ENCODE results near the gene ADGRA1. TPM values are rescaled to one million over a fixed set of nuclear protein-coding genes. Genes with fewer than 3 reads are reported as not detected.

The ADGRA1 gene
- not detected for total RNA-seq
- long read RNA-seq: 0 reads

GRCh38 chr10:133087679-133088178, at the start of gene ADGRA1:
TSS of gene ADGRA1 (plus strand) at chr10:133087924. CDS start at chr10:133088910, 986 bp downstream.
- intact Hi-C loops (cut with DNase I): no loop called here
- no peak for DNase-seq
- no peak for ATAC-seq (ENCODE audit: poor library complexity)

GRCh38 chr10:133038036-133038823, 49.5 kb upstream of the ADGRA1 start:
- intact Hi-C loops (cut with DNase I): no loop called here
- no peak for ATAC-seq (ENCODE audit: poor library complexity)
- DNase-seq: no peak

GRCh38 chr10:133039107-133039802, 48.5 kb upstream of the ADGRA1 start:
- DNase-seq (no peak), ATAC-seq (ENCODE audit: poor library complexity) (no peak)
- intact Hi-C loops (cut with DNase I): no loop called here

- intact Hi-C loops (cut with DNase I): no loop called here
Observed at GRCh38 chr10:133039803-133040165, 47.9 kb upstream of the ADGRA1 start.

GRCh38 chr10:133040198-133040597, 47.5 kb upstream of the ADGRA1 start:
- intact Hi-C loops (cut with DNase I): no loop called here
- DNase-seq (no peak), ATAC-seq (ENCODE audit: poor library complexity) (no peak)

More at GRCh38 chr10:133039803-133040165, 47.9 kb upstream of the ADGRA1 start:
- no peak for ATAC-seq (ENCODE audit: poor library complexity)
- DNase-seq: no peak

GRCh38 chr10:133041101-133041500, 46.6 kb upstream of the ADGRA1 start:
- ATAC-seq (ENCODE audit: poor library complexity) (no peak), DNase-seq (no peak)
- intact Hi-C loops (cut with DNase I): no loop called here

- DNase-seq (no peak), ATAC-seq (ENCODE audit: poor library complexity) (no peak)
- intact Hi-C loops (cut with DNase I): no loop called here
Observed at GRCh38 chr10:133042061-133042460, 45.7 kb upstream of the ADGRA1 start.

GRCh38 chr10:133042816-133043215, 44.9 kb upstream of the ADGRA1 start:
- intact Hi-C loops (cut with DNase I): no loop called here
- DNase-seq (no peak), ATAC-seq (ENCODE audit: poor library complexity) (no peak)

GRCh38 chr10:133043541-133044225, 44.0 kb upstream of the ADGRA1 start:
- intact Hi-C loops (cut with DNase I): no loop called here
- DNase-seq: no peak
- no peak for ATAC-seq (ENCODE audit: poor library complexity)

GRCh38 chr10:133044401-133044811, 43.3 kb upstream of the ADGRA1 start:
- intact Hi-C loops (cut with DNase I): no loop called here
- DNase-seq: peak; percentile 70
- peak; percentile 72 for ATAC-seq (ENCODE audit: poor library complexity)

GRCh38 chr10:133045556-133046389, 42.0 kb upstream of the ADGRA1 start:
- ATAC-seq (ENCODE audit: poor library complexity): no peak
- DNase-seq: no peak
- intact Hi-C loops (cut with DNase I): no loop called here

GRCh38 chr10:133046390-133046765, 41.3 kb upstream of the ADGRA1 start:
- intact Hi-C loops (cut with DNase I): no loop called here
- no peak for ATAC-seq (ENCODE audit: poor library complexity)
- DNase-seq: no peak

- no peak for DNase-seq
- intact Hi-C loops (cut with DNase I): no loop called here
- ATAC-seq (ENCODE audit: poor library complexity): no peak
Observed at GRCh38 chr10:133047526-133048123, 40.1 kb upstream of the ADGRA1 start.

GRCh38 chr10:133048266-133048665, 39.5 kb upstream of the ADGRA1 start:
- no peak for ATAC-seq (ENCODE audit: poor library complexity)

GRCh38 chr10:133048926-133049325, 38.8 kb upstream of the ADGRA1 start:
- intact Hi-C loops (cut with DNase I): no loop called here
- ATAC-seq (ENCODE audit: poor library complexity) (no peak), DNase-seq (no peak)

More at GRCh38 chr10:133048266-133048665, 39.5 kb upstream of the ADGRA1 start:
- DNase-seq: no peak
- intact Hi-C loops (cut with DNase I): no loop called here

GRCh38 chr10:133049639-133050038, 38.1 kb upstream of the ADGRA1 start:
- DNase-seq (no peak), ATAC-seq (ENCODE audit: poor library complexity) (no peak)
- intact Hi-C loops (cut with DNase I): no loop called here

GRCh38 chr10:133050371-133050770, 37.4 kb upstream of the ADGRA1 start:
- ATAC-seq (ENCODE audit: poor library complexity) (no peak), DNase-seq (no peak)
- intact Hi-C loops (cut with DNase I): no loop called here

- no peak for ATAC-seq (ENCODE audit: poor library complexity)
- no peak for DNase-seq
- intact Hi-C loops (cut with DNase I): no loop called here
Observed at GRCh38 chr10:133052076-133052475, 35.6 kb upstream of the ADGRA1 start.

Data from Right ventricle myocardium superior (tissue), 1 donor.